Suprapubic skin (tissue), 4 donors: ENCODE data around the gene ZNF514.

Experiments
- CTCF ChIP-seq, 2 donors: fragments of 200-600 bp in 1 of 2; fragments of 450-650 bp in 1 of 2; sonication (generic) in 1 of 2; IDR thresholded peaks; one replicate each; pipeline ENCODE4 v1.5.1; 2016 to 2019; ENCODE audit warnings: antibody characterized with exemption in 2 of 2, mild to moderate bottlenecking in 1 of 2, moderate library complexity in 1 of 2
- EP300 ChIP-seq: sonication (generic); formaldehyde crosslinking; IDR thresholded peaks from one replicate; pipeline ENCODE4 v1.6.1; 2017; ENCODE audit warnings: antibody characterized with exemption
- POLR2A ChIP-seq, 2 donors: fragments of 450-650 bp; IDR thresholded peaks; one replicate each; pipeline ENCODE4 v1.6.1; 2017; ENCODE audit warnings: antibody characterized with exemption in 2 of 2, mild to moderate bottlenecking in 2 of 2, moderate library complexity in 2 of 2
- POLR2AphosphoS5 ChIP-seq, 3 donors: sonication (generic); formaldehyde crosslinking; IDR thresholded peaks; one replicate each; pipeline ENCODE4 v1.6.1; 2017; ENCODE audit warnings: antibody characterized with exemption in 3 of 3

GRCh38 chr2:95179451-95179850 is 19.8 kb upstream of the ZNF514 start:
- TF ChIP-seq CTCF (IDR thresholded peaks at IDR 0.05) (no peak), POLR2A (IDR thresholded peaks at IDR 0.05) (no peak), POLR2AphosphoS5 (IDR thresholded peaks at IDR 0.05) (no peak), EP300 (no peak)
